ENCODE results near the gene CFAP92.

CFAP92 gene

GRCh38 chr3:128878556-128879124, 115.2 kb downstream of the CFAP92 start:
- H3K18ac ChIP-seq (ENCODE audit: low read length), result peak overlapping the region; percentile 62
- peak overlapping the region; percentile 85 for H3K4ac ChIP-seq (ENCODE audit: low read depth, low read length)
- peak; percentile 40 for DNase-seq
- no peaks in the 10 kb centered on the region for H3K36me3 ChIP-seq (ENCODE audit: control insufficient read depth, insufficient read depth, low read length)
- H3K79me2 ChIP-seq (ENCODE audit: control insufficient read depth, insufficient read depth, low read length), result peaks cover 27% of the 10 kb centered on the region
- H4K5ac ChIP-seq (ENCODE audit: low read length), result peak overlapping the region; percentile 91
- no peaks in the 10 kb centered on the region for H3K27me3 ChIP-seq (ENCODE audit: insufficient read depth, low read length, poor library complexity)
- peaks cover 3% of the 10 kb centered on the region for H3K4me1 ChIP-seq (ENCODE audit: control insufficient read depth, low read depth, low read length)
- H3K9ac ChIP-seq (ENCODE audit: low read length), result peak overlapping the region; percentile 99
- peak overlapping the region; percentile 100 for H3K4me2 ChIP-seq (ENCODE audit: low read length)
- H2BK5ac ChIP-seq (ENCODE audit: low read length), result peak overlapping the region; percentile 54
- peak overlapping the region; percentile 99 for H3K56ac ChIP-seq (ENCODE audit: low read length)
- H3K4me3 ChIP-seq (ENCODE audit: low read length), result peak overlapping the region; percentile 98
- H2BK15ac ChIP-seq (replicated peaks; ENCODE audit: low read depth), result no peak overlapping the region
- H3K79me1 ChIP-seq (ENCODE audit: low read length), result peaks cover 26% of the 10 kb centered on the region
- peak overlapping the region; percentile 95 for H2AK5ac ChIP-seq (ENCODE audit: low read length)
- no peak overlapping the region for H4K8ac ChIP-seq (ENCODE audit: low read depth, low read length)
- WGBS (ENCODE audit: extremely low coverage, insufficient coverage, low lambda C conversion rate), result no CpG with 5 or more reads among the region's 14 CpGs
- peak overlapping the region; percentile 41 for H3K27ac ChIP-seq (ENCODE audit: low read depth, low read length)
- H2BK120ac ChIP-seq (ENCODE audit: low read depth, low read length), result no peak overlapping the region
- peak overlapping the region; percentile 97 for H3K23ac ChIP-seq (ENCODE audit: low read length)

- no peak for DNase-seq
- Histone ChIP-seq H3K36me3 (ENCODE audit: control insufficient read depth, insufficient read depth, low read length) (no peaks in the 10 kb centered on the region), H3K79me2 (ENCODE audit: control insufficient read depth, insufficient read depth, low read length) (peaks cover 27% of the 10 kb centered on the region), H2BK15ac (replicated peaks; ENCODE audit: low read depth) (no peak overlapping the region), H3K4me1 (ENCODE audit: control insufficient read depth, low read depth, low read length) (peaks cover 3% of the 10 kb centered on the region), H3K18ac (ENCODE audit: low read length) (no peak overlapping the region), H3K4ac (ENCODE audit: low read depth, low read length) (no peak overlapping the region), H2BK120ac (ENCODE audit: low read depth, low read length) (no peak overlapping the region), H2AK5ac (ENCODE audit: low read length) (no peak overlapping the region), H3K27ac (ENCODE audit: low read depth, low read length) (no peak overlapping the region), H3K4me3 (ENCODE audit: low read length) (no peak overlapping the region), H3K27me3 (ENCODE audit: insufficient read depth, low read length, poor library complexity) (no peaks in the 10 kb centered on the region), H3K9ac (ENCODE audit: low read length) (peak overlapping the region; percentile 99), H4K8ac (ENCODE audit: low read depth, low read length) (no peak overlapping the region), H4K5ac (ENCODE audit: low read length) (no peak overlapping the region), H3K56ac (ENCODE audit: low read length) (peak overlapping the region; percentile 99), H3K23ac (ENCODE audit: low read length) (peak overlapping the region; percentile 9), H2BK5ac (ENCODE audit: low read length) (no peak overlapping the region), H3K79me1 (ENCODE audit: low read length) (peaks cover 25% of the 10 kb centered on the region), H3K4me2 (ENCODE audit: low read length) (peak overlapping the region; percentile 100)
- WGBS (ENCODE audit: extremely low coverage, insufficient coverage, low lambda C conversion rate), result no CpG with 5 or more reads among the region's 7 CpGs
Measured at GRCh38 chr3:128878011-128878457, 115.8 kb downstream of the CFAP92 start.

- Histone ChIP-seq H4K5ac (ENCODE audit: low read length) (no peak overlapping the region), H3K27ac (ENCODE audit: low read depth, low read length) (no peak overlapping the region), H2BK120ac (ENCODE audit: low read depth, low read length) (no peak overlapping the region), H3K4me2 (ENCODE audit: low read length) (no peak overlapping the region), H4K8ac (ENCODE audit: low read depth, low read length) (no peak overlapping the region), H2BK15ac (replicated peaks; ENCODE audit: low read depth) (no peak overlapping the region), H3K18ac (ENCODE audit: low read length) (no peak overlapping the region), H3K56ac (ENCODE audit: low read length) (peak overlapping the region; percentile 56), H3K79me1 (ENCODE audit: low read length) (peaks cover 17% of the 10 kb centered on the region), H3K79me2 (ENCODE audit: control insufficient read depth, insufficient read depth, low read length) (peaks cover 17% of the 10 kb centered on the region), H3K27me3 (ENCODE audit: insufficient read depth, low read length, poor library complexity) (no peaks in the 10 kb centered on the region), H2BK5ac (ENCODE audit: low read length) (no peak overlapping the region), H3K9ac (ENCODE audit: low read length) (peak overlapping the region; percentile 38), H3K36me3 (ENCODE audit: control insufficient read depth, insufficient read depth, low read length) (no peaks in the 10 kb centered on the region), H3K23ac (ENCODE audit: low read length) (no peak overlapping the region), H3K4ac (ENCODE audit: low read depth, low read length) (no peak overlapping the region), H3K4me1 (ENCODE audit: control insufficient read depth, low read depth, low read length) (peaks cover 3% of the 10 kb centered on the region), H3K4me3 (ENCODE audit: low read length) (no peak overlapping the region), H2AK5ac (ENCODE audit: low read length) (no peak overlapping the region)
- WGBS (ENCODE audit: extremely low coverage, insufficient coverage, low lambda C conversion rate), result no CpG with 5 or more reads among the region's 12 CpGs
- peak; percentile 76 for DNase-seq
Measured at GRCh38 chr3:128875556-128876120, 118.2 kb downstream of the CFAP92 start.

- H3K36me3 ChIP-seq (ENCODE audit: control insufficient read depth, insufficient read depth, low read length), result no peaks in the 10 kb centered on the region
- H3K27ac ChIP-seq (ENCODE audit: low read depth, low read length), result no peak overlapping the region
- H3K4me1 ChIP-seq (ENCODE audit: control insufficient read depth, low read depth, low read length), result peaks cover 3% of the 10 kb centered on the region
- H3K4me3 ChIP-seq (ENCODE audit: low read length), result no peak overlapping the region
- no CpG with 5 or more reads among the region's 3 CpGs for WGBS (ENCODE audit: extremely low coverage, insufficient coverage, low lambda C conversion rate)
- no peak overlapping the region for H3K4me2 ChIP-seq (ENCODE audit: low read length)
- H4K5ac ChIP-seq (ENCODE audit: low read length), result no peak overlapping the region
- H4K8ac ChIP-seq (ENCODE audit: low read depth, low read length), result no peak overlapping the region
- no peak overlapping the region for H3K9ac ChIP-seq (ENCODE audit: low read length)
- H3K23ac ChIP-seq (ENCODE audit: low read length), result no peak overlapping the region
- no peak overlapping the region for H3K4ac ChIP-seq (ENCODE audit: low read depth, low read length)
- no peak overlapping the region for H3K56ac ChIP-seq (ENCODE audit: low read length)
- peaks cover 8% of the 10 kb centered on the region for H3K79me2 ChIP-seq (ENCODE audit: control insufficient read depth, insufficient read depth, low read length)
- H2BK5ac ChIP-seq (ENCODE audit: low read length), result no peak overlapping the region
- no peaks in the 10 kb centered on the region for H3K27me3 ChIP-seq (ENCODE audit: insufficient read depth, low read length, poor library complexity)
- H2AK5ac ChIP-seq (ENCODE audit: low read length), result no peak overlapping the region
- no peak overlapping the region for H3K18ac ChIP-seq (ENCODE audit: low read length)
- no peak for DNase-seq
- H2BK15ac ChIP-seq (replicated peaks; ENCODE audit: low read depth), result no peak overlapping the region
- H2BK120ac ChIP-seq (ENCODE audit: low read depth, low read length), result no peak overlapping the region
- H3K79me1 ChIP-seq (ENCODE audit: low read length), result peaks cover 10% of the 10 kb centered on the region
Measured at GRCh38 chr3:128874481-128875180, 119.2 kb downstream of the CFAP92 start.

GRCh38 chr3:128873244-128874022, 120.4 kb downstream of the CFAP92 start:
- Histone ChIP-seq H3K79me2 (ENCODE audit: control insufficient read depth, insufficient read depth, low read length) (peaks cover 2% of the 10 kb centered on the region), H3K27me3 (ENCODE audit: insufficient read depth, low read length, poor library complexity) (no peaks in the 10 kb centered on the region), H3K36me3 (ENCODE audit: control insufficient read depth, insufficient read depth, low read length) (no peaks in the 10 kb centered on the region), H2BK5ac (ENCODE audit: low read length) (no peak overlapping the region), H4K5ac (ENCODE audit: low read length) (no peak overlapping the region), H3K4me1 (ENCODE audit: control insufficient read depth, low read depth, low read length) (peaks cover 2% of the 10 kb centered on the region), H2BK120ac (ENCODE audit: low read depth, low read length) (no peak overlapping the region), H3K56ac (ENCODE audit: low read length) (no peak overlapping the region), H2AK5ac (ENCODE audit: low read length) (no peak overlapping the region), H3K4me2 (ENCODE audit: low read length) (no peak overlapping the region), H4K8ac (ENCODE audit: low read depth, low read length) (no peak overlapping the region), H3K27ac (ENCODE audit: low read depth, low read length) (no peak overlapping the region), H3K9ac (ENCODE audit: low read length) (no peak overlapping the region), H3K18ac (ENCODE audit: low read length) (no peak overlapping the region), H3K4me3 (ENCODE audit: low read length) (no peak overlapping the region), H3K79me1 (ENCODE audit: low read length) (peaks cover 4% of the 10 kb centered on the region), H3K23ac (ENCODE audit: low read length) (no peak overlapping the region), H2BK15ac (replicated peaks; ENCODE audit: low read depth) (no peak overlapping the region), H3K4ac (ENCODE audit: low read depth, low read length) (no peak overlapping the region)
- WGBS (ENCODE audit: extremely low coverage, insufficient coverage, low lambda C conversion rate), result no CpG with 5 or more reads among the region's 8 CpGs
- no peak for DNase-seq
